ENCODE data around the gene RND3.

The RND3 gene

GRCh38 chr2:150427298-150427697 is 60.2 kb downstream of the RND3 start:
- TF ChIP-seq GABPA (IDR thresholded peaks at IDR 0.05; ENCODE audit: low read depth), result no peak
- TF ChIP-seq, protein P1, sequence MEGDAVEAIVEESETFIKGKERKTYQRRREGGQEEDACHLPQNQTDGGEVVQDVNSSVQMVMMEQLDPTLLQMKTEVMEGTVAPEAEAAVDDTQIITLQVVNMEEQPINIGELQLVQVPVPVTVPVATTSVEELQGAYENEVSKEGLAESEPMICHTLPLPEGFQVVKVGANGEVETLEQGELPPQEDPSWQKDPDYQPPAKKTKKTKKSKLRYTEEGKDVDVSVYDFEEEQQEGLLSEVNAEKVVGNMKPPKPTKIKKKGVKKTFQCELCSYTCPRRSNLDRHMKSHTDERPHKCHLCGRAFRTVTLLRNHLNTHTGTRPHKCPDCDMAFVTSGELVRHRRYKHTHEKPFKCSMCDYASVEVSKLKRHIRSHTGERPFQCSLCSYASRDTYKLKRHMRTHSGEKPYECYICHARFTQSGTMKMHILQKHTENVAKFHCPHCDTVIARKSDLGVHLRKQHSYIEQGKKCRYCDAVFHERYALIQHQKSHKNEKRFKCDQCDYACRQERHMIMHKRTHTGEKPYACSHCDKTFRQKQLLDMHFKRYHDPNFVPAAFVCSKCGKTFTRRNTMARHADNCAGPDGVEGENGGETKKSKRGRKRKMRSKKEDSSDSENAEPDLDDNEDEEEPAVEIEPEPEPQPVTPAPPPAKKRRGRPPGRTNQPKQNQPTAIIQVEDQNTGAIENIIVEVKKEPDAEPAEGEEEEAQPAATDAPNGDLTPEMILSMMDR (IDR thresholded peaks at IDR 0.05; ENCODE audit: insufficient read depth, low read length), result no peak
- TF ChIP-seq SPI1 (IDR thresholded peaks at IDR 0.05; ENCODE audit: borderline replicate concordance, low read depth), result no peak
- TF ChIP-seq, protein P2, sequence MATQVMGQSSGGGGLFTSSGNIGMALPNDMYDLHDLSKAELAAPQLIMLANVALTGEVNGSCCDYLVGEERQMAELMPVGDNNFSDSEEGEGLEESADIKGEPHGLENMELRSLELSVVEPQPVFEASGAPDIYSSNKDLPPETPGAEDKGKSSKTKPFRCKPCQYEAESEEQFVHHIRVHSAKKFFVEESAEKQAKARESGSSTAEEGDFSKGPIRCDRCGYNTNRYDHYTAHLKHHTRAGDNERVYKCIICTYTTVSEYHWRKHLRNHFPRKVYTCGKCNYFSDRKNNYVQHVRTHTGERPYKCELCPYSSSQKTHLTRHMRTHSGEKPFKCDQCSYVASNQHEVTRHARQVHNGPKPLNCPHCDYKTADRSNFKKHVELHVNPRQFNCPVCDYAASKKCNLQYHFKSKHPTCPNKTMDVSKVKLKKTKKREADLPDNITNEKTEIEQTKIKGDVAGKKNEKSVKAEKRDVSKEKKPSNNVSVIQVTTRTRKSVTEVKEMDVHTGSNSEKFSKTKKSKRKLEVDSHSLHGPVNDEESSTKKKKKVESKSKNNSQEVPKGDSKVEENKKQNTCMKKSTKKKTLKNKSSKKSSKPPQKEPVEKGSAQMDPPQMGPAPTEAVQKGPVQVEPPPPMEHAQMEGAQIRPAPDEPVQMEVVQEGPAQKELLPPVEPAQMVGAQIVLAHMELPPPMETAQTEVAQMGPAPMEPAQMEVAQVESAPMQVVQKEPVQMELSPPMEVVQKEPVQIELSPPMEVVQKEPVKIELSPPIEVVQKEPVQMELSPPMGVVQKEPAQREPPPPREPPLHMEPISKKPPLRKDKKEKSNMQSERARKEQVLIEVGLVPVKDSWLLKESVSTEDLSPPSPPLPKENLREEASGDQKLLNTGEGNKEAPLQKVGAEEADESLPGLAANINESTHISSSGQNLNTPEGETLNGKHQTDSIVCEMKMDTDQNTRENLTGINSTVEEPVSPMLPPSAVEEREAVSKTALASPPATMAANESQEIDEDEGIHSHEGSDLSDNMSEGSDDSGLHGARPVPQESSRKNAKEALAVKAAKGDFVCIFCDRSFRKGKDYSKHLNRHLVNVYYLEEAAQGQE (IDR thresholded peaks at IDR 0.05; ENCODE audit: insufficient replicate concordance, low read depth), result no peak
- H3K27ac ChIP-seq (replicated peaks), result no peak overlapping the region
- no peak for DNase-seq (ENCODE audit: low read depth in 1 of 2, low spot score in 1 of 2)
- no peaks in the 10 kb centered on the region for H3K27me3 ChIP-seq (ENCODE audit: insufficient read depth, poor library complexity, severe bottlenecking)
- H3K4me3 ChIP-seq (replicated peaks; ENCODE audit: insufficient read depth, low read length), result no peak overlapping the region

DNA sequence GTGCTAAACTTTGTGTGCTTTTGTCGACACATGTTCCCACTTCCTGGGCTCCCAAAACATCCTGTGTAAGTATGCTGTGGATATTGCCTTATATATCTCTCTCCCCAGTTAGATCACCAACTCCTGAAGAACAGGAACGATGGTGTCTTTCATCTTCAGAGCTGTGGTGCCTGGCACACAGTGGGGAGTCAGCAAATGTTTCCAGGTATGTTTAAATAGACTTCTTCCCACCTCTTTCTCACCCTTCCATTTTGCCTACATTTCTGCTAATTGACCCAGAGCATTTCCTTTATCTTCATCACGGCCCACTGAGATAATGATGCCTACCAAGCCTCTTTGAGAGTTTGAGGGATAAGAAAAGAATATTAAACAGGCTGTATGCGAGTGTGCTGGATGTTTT is 60.7 kb downstream of the RND3 start:
- H3K4me3 ChIP-seq (replicated peaks; ENCODE audit: insufficient read depth, low read length), result no peak overlapping the region
- no peaks in the 10 kb centered on the region for H3K27me3 ChIP-seq (ENCODE audit: insufficient read depth, poor library complexity, severe bottlenecking)
- H3K27ac ChIP-seq (replicated peaks), result no peak overlapping the region
- TF ChIP-seq GABPA (IDR thresholded peaks at IDR 0.05; ENCODE audit: low read depth) (no peak), SPI1 (IDR thresholded peaks at IDR 0.05; ENCODE audit: borderline replicate concordance, low read depth) (no peak), POLR2AphosphoS5 (IDR thresholded peaks at IDR 0.05; ENCODE audit: low read depth) (no peak)
- TF ChIP-seq, protein P2 (IDR thresholded peaks at IDR 0.05; ENCODE audit: insufficient replicate concordance, low read depth), result no peak
- TF ChIP-seq, protein P1 (IDR thresholded peaks at IDR 0.05; ENCODE audit: insufficient read depth, low read length), result no peak
- DNase-seq (ENCODE audit: low read depth in 1 of 2, low spot score in 1 of 2), result no peak

GRCh38 chr2:150426315-150426714 is 61.2 kb downstream of the RND3 start:
- TF ChIP-seq SPI1 (IDR thresholded peaks at IDR 0.05; ENCODE audit: borderline replicate concordance, low read depth) (no peak), GABPA (IDR thresholded peaks at IDR 0.05; ENCODE audit: low read depth) (no peak), POLR2AphosphoS5 (IDR thresholded peaks at IDR 0.05; ENCODE audit: low read depth) (no peak)
- TF ChIP-seq, protein P1 (IDR thresholded peaks at IDR 0.05; ENCODE audit: insufficient read depth, low read length), result no peak
- TF ChIP-seq, protein P2 (IDR thresholded peaks at IDR 0.05; ENCODE audit: insufficient replicate concordance, low read depth), result no peak
- no peaks in the 10 kb centered on the region for H3K27me3 ChIP-seq (ENCODE audit: insufficient read depth, poor library complexity, severe bottlenecking)
- H3K4me3 ChIP-seq (replicated peaks; ENCODE audit: insufficient read depth, low read length), result no peak overlapping the region
- no peak overlapping the region for H3K27ac ChIP-seq (replicated peaks)
- DNase-seq (ENCODE audit: low read depth in 1 of 2, low spot score in 1 of 2), result no peak
